Measurements from ENCODE around the gene GMPPB.
"Not testable (repeated sequence)": the region's sequence is repeated elsewhere in the genome, so short reads cannot be mapped to it uniquely, and the experiment has no call there.

The GMPPB gene

DNA sequence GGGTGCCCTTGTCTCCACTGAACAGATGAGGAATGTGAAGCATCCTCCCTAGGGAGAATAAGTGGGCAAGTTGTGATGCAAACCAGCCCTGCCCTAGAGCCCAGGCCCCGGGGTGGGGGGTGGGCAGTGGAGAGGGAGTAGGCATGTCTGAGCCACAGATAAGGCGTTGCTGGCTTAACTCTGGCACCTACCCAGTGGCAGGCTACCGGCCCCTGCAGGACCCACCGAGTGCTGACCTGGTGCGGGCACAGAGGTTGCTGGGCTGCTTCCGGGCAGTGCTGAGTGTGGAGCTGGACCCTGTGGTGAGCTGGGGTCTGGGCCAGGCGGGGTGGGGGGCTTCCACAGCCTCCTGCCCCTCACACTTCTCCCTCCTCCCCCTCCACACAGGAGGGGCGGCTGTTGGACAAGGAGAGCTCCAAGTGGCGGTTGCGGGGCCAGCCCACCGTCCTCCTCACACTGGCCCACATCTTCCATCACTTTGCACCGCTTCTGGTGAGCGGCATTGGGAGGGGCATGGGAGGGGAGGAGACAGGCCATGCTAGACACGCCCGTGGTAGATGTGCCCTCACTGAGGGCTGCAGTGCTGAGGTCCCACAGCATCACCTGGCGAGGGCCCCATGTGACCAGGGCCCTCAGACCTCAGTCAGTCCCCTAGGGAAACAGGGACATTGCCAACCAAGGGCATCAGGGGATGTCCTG lies 24.3 kb downstream of the GMPPB start:
- TF ChIP-seq TAF1 (IDR thresholded peaks at IDR 0.05; ENCODE audit: borderline replicate concordance, low read depth, low read length) (no peak), POLR2AphosphoS5 (IDR thresholded peaks at IDR 0.05; ENCODE audit: low read depth, low read length) (no peak), POLR2A (IDR thresholded peaks at IDR 0.05; ENCODE audit: low read depth, low read length) (no peak)
- DNase-seq (ENCODE audit: insufficient read length) (no peak), FAIRE-seq (no peak)

DNA sequence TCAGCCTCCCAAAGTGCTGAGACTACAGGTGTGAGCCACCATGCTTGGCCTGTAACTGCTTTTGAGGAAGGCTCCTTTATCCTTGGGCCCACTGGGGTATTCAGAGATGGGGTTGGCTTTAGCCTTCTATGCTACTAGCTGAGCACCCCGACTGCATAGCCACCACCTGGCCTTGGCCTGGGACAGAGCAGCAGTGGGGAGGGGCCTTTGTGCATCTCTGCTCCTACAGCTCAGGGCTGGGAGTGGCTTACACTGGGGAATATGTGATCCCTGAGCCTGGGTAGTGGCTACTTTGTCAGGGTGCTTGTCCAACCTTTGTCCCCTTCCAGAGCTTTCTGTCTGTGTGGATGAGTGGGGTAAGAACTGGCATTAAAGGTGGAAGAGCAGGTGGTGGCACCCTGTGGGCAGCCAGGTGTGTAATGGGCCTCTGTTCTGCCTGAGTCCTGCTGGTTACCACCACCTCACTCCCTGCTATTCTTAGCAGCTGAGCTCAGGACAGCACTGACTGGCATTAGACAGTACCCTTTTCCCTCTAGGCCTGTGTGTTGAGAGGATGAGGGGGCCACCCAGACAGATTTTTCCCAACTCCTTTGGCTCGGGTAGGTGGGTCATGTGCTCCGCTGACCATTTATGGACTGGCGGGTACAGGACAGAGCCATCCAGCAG lies 28.3 kb downstream of the GMPPB start:
- FAIRE-seq = peak; percentile 60

DNA sequence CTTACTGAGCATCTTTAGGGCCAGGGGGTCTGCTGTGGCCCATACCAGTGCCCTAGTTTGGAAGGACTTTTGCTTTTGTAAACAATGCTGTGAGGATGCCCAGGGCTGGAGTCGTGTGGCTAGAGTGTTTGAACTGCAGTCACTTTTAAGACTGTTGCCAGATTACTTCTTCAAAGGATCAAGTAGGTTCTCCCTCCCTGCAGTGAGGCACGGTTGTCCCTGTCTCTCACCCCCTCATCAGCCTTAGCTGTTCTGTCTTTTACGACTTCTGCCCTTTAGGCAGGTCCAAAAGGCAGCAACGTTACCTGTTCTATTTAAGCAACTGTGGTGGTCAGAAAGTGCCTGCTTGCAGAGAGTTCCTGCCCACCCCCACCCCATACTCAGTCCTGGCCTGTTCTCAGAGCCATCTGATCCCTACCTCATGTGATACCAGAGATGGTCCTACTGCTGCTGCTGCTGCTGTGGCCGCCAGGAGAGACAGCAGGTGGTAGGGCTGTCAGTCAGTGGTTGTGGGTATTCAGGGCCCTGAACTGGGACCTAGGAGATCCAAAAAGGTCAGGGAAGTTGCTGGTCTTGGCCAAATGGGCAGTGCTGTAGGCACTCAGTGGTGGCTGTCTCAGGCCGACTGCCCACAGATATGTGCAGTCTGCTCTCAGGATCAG lies 29.2 kb downstream of the GMPPB start:
- not testable (repeated sequence) for DNase-seq (ENCODE audit: insufficient read length); FAIRE-seq

More for the DNA sequence above, 28.3 kb downstream of the GMPPB start:
- not testable (repeated sequence) for DNase-seq (ENCODE audit: insufficient read length)

DNA sequence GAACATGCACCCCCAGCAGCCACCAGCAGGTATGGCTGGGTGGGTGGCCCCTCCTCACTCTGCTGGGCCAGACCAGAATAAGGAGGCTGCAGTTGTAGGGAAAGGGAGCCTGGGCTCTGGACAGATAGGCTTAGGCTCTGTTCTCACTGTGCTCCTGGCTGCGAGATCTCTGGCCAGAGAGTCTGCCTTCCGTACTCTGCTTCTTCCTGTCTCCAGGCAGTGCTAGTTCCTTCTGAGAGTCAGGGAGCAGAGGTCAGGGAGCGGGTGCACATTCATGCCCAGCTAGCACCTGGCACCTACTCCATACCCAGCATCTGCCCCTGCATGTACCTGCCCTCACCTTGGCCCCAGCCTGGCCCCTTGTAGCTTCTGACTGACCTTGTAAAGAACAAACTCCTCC lies 32.3 kb downstream of the GMPPB start:
- not testable (repeated sequence) for DNase-seq (ENCODE audit: insufficient read length); FAIRE-seq

DNA sequence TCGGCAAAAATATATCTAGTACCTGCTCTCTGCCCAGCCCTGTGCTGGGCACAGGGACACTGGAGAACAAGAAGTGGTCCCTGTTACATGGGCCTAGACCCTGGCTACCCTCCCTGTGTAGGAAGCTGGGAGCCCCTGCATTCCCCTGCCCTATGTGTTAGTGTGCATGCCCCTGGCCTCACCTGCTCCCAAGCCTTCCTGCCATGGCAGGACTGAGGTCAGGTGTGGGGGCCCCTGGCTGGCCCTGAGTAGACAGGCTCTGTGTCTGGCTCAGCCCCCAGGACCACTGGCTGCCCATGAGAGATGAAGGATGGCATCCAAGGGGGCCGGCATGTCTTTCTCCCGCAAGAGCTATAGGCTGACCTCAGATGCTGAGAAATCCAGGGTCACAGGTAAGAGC lies 32.9 kb downstream of the GMPPB start:
- FAIRE-seq = not testable (repeated sequence)

DNA sequence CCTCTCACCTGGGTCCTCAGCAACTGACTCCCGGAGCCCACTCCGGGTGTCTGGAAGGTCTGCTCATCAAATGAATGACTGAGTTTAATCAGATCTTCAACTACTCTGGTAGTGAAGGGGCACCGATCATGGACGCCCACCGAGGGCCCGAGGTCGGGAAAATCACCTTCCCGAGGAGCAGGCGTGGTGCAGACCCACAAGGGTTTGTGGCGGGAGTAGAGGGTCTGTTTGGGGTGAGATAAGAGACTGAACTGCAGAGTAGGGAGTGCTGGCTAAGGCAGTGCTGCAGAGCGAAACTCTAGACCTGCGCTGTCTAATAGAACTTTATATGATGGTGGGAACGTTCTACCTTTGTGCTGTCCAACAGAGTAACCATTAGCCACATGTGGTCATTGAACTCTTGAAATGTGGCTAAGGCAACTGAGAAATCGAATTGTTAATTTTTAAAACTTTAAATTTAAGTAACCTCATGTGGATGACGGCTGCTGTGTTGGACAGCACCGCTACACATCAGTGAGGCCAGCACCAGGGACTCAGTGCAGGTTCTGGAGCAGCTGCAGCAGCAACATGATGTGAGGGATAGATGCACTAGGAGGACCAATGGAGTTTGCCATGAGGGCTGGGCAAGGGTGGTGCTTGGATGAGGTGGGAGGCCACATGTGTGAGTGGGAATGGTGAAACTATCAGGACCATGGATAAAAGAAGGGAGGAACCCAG lies 33.7 kb downstream of the GMPPB start:
- not testable (repeated sequence) for DNase-seq (ENCODE audit: insufficient read length); FAIRE-seq

More for the DNA sequence above, 32.9 kb downstream of the GMPPB start:
- not testable (repeated sequence) for DNase-seq (ENCODE audit: insufficient read length)

DNA sequence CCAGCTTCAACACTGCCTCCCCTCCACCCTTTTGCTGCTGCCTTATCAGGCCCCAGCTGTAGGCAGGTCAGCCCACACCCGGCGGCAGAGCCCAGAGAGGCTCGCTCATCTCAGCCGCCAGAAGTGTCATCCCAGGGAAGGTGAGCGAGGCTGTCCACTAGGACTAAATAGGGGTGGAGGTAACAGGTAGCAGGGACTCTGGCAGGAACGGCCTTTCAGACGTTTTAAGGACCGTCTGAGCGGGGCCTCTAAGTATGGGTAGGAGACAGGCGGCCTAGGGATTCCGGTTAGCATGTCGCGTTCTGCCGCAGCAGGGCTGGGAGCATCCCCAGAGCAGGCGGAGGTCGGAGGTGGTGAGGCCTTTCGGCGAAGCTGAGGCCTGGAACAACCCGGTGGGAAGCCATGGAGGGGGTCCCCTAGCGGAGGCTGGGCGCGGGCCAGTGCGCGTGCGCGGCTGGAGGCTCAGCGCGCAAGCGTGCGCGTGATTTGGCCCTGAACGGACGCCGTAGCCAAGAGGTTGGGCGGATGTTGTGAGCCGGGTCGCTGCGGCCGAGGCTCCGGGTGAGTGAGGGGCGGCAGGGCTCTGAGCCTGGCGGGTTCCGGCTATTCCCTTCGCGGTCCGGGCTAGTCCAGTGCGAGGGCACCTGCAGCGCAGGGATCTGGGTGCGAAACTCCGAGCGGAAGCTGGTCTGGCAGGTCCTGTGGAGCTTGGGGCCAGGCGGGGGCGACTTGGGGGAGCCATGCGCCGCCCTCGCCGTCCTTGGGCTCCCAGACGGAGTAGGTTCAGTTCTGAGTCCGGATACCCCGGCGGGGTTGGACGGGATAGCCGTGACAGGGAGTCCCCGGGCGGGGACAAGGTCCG lies 34.5 kb downstream of the GMPPB start, which contains the start of the genes MST1 and RNF123:
Gene MST1 (minus strand): TSS at position 429 of the 862 bp plus-strand sequence. CDS start 783 bp downstream, outside the sequence.
Gene RNF123 (plus strand): TSS at position 512 of the 862 bp plus-strand sequence. CDS start 1,609 bp downstream, outside the sequence.
- FAIRE-seq (peak; percentile 27), DNase-seq (ENCODE audit: insufficient read length) (peak; percentile 98)
- TF ChIP-seq POLR2A (IDR thresholded peaks at IDR 0.05; ENCODE audit: low read depth, low read length) (peak; percentile 66; the same call in 1 of the 2 replicates), TAF1 (IDR thresholded peaks at IDR 0.05; ENCODE audit: borderline replicate concordance, low read depth, low read length) (no peak), POLR2AphosphoS5 (IDR thresholded peaks at IDR 0.05; ENCODE audit: low read depth, low read length) (peak; percentile 60)

DNA sequence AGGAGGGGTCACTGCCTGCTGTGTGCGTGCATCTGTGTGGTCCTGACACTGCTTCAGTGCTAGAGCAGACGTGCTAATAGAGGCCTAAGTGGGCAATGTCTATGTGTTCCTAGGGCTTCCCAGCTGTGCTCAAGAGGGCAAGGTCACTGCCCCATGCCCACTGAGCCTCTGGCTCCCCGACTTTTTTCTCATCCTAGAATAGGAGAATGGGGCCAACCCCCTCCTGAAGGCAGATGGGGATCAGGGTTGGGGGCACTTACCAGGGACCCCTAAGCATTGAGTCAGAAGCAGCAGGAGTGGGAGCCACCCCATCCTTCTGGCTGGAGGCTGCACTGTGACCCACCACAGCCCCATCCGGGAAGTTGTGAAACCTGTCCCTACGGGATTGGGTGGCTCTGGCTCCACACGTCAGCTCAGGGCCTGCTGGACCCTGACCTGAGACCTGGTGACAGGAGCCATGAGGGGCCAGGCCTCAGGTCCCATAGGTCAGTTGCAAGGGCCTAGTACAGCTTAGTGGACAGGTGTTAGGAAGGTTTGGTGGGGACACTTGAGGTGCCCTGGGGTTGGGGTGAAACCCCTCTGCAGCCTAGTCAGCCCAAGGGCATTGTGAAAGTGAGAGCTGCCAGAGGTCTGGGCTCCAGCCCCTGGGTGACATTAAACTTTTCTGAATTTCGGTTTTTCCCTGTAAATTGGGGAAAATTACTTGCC lies 35.3 kb downstream of the GMPPB start:
- FAIRE-seq; DNase-seq (ENCODE audit: insufficient read length): not testable (repeated sequence)

DNA sequence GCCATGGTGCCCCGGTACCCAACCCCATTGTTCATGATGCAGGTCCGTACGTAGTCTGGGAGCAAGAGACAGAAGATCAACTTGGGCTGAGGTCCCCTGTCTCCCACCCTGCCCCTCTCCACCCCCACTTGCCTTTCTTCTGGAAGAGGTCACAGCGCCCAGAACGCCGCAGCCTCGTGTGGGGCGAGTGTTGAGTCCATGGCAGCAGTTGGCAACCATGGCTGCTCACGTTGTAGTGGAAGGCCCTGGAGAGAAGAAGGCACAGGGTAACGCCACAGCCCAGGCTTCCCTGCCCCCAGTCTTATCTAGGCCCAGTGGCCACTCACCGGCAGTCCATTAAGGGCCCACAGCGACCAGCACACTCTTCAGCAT lies 36.3 kb downstream of the GMPPB start:
- DNase-seq (ENCODE audit: insufficient read length); FAIRE-seq: not testable (repeated sequence)

DNA sequence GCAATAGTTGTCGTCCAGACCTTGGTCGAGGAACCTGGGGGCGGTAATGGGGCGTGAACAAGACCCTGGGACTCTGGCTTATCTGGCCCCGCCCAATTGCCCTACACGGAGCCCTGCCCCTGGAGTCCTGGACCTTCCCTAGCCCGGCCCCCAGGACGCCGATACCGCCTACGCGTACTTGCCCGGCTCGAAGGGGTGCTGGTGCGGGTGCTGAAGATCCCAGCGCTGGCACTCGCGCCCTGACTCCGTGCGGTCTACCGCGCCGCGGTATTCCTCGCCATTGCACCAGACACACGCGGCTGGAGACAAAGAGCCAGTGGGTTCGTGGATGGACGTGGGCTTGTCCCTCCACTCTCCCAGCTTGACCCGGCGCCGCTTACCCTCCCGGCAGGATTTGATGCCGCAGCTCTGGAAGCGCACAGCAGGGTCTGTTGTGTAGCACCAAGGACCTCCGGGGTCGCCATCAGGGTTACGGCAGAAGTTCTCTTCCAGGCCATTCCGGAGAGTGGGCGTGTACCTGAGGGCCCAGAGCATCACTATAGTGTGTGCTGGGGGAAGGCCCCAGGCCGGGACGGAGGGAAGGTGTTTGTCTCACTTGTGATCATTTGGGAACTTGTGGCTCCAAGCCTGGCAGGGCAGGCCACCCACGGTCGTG lies 36.9 kb downstream of the GMPPB start:
- FAIRE-seq; DNase-seq (ENCODE audit: insufficient read length): not testable (repeated sequence)

DNA sequence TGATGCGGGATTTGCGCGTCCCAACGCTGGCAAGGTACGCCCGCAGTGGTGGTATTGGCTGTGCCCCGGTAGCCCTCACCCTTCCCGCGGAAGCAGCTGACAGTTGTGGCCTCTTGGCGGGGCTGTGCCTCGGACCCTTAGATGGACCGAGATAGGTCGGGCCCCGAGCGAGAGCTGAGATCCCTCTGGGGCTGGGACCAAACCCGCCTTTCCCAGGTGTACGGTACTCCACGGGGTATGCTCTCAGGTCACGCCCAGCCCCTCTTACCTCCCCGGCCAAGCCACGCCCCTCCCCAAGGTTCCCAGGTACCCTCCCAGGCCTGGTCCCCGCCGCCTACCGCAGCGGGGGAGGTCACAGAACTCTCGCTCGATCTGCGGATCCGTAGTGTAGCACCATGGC lies 37.4 kb downstream of the GMPPB start:
- not testable (repeated sequence) for DNase-seq (ENCODE audit: insufficient read length); FAIRE-seq

DNA sequence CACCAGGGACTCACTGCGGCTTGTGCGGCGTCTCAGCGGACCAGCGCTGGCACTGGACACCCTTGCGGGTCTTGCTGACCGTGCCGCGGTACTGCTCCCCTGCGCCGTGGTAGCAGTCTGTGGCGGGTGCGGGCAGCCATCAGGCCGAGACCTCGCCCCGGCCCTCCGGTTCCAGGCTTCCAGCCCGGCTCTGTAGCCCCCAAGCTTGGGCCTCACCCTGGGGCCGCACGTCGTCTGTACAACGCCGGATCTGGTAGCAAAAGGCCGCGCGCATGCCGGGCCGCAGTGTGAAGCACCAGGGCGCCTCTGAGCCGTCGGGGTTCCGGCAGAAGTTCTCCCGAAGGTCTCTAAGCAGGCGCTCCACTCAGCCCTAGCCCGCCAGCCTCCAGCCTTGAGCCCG lies 37.9 kb downstream of the GMPPB start:
- not testable (repeated sequence) for DNase-seq (ENCODE audit: insufficient read length); FAIRE-seq

DNA sequence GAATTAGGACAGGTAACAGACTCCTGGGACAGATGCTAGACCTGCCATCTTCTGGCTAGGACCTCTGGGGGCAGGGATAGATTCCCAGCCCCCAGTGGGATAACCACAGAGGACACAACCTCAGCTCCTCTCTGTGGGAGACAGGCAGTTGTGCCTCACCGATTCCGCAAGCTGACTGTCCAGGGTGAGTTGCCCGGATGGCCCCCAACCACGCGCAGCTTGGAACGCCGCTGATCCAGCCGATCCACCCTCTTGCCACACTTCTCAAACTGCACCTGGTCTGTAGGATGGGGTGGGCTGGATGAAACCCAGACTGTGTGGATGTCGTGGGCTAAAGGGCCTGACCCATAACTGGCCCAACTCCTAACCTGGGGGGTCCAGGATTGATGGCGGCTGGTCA lies 38.6 kb downstream of the GMPPB start:
- not testable (repeated sequence) for DNase-seq (ENCODE audit: insufficient read length)

DNA sequence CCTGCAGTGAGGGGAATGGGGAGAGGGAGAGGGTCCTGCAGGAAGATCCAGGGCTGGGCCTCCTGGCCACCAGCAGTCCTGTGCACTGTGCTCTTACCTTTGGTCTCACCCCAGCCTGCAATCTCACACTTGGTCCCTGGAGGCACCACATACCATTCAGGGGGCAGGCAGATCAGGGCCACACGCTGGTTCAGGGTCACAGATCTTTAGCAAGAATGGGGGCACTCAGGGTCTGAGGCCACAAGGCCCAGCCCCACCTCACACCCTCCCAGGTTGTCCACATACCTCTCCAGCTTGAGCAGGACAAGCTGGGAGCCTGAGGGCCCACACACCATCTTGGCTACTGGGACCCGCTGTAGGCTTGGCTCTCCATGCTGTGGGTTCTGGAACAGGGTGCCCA lies 39.3 kb downstream of the GMPPB start:
- not testable (repeated sequence) for FAIRE-seq; DNase-seq (ENCODE audit: insufficient read length)

More for the DNA sequence above, 38.6 kb downstream of the GMPPB start:
- FAIRE-seq = not testable (repeated sequence)

Measured in GM12892 (cell line).